ENCODE results near the gene ZFP36L1. TPM values are rescaled to one million over a fixed set of nuclear protein-coding genes. Genes with fewer than 3 reads are reported as not detected.

ZFP36L1 gene
- total RNA-seq, result 1,000 to 10,000 TPM in 1 of 4 donors, 100 to 1,000 TPM in 3; 298 to 1,137 (median 494) TPM

- peaks cover 0 to 28% (median 13%) of the 10 kb centered on the region in 3 donors for H3K36me3 ChIP-seq
- peak; percentile 71 to 99 for TF ChIP-seq EP300 (IDR thresholded peaks at IDR 0.05)
- peak in 2 of 5 experiments; percentile 19 to 35 for TF ChIP-seq CTCF (IDR thresholded peaks at IDR 0.05)
- peak; percentile 97 to 99 for TF ChIP-seq POLR2A (IDR thresholded peaks at IDR 0.05)
- peak within 1 kb of the TSS; percentile 94 to 99 (median 96) for H3K27ac ChIP-seq
- peaks cover 0 to 16% (median 15%) of the 10 kb centered on the region in 4 donors for H3K4me1 ChIP-seq
- 0% methylated on average over 51 of the region's 51 CpGs for WGBS, 2 donors
- DNase-seq (ENCODE audit: low spot score in 2 of 2), result peak; percentile 90 to 93
- H3K27me3 ChIP-seq, result no peaks in the 10 kb centered on the region
- H3K4me3 ChIP-seq, result peak within 1 kb of the TSS; percentile 59 to 94 (median 62)
- no peaks in the 10 kb centered on the region for H3K9me3 ChIP-seq
These were observed at the start of gene ZFP36L1 for GRCh38 chr14:68792979-68793733. TSS of gene ZFP36L1 (minus strand) at chr14:68793067. CDS start at chr14:68792938, 129 bp downstream.

- TF ChIP-seq CTCF (IDR thresholded peaks at IDR 0.05) (no peak), POLR2A (IDR thresholded peaks at IDR 0.05) (no peak), EP300 (IDR thresholded peaks at IDR 0.05) (no peak)
- H3K9me3 ChIP-seq, result peaks cover 0 to 12% (median 0%) of the 10 kb centered on the region in 4 donors
- WGBS, 2 donors, result 83 to 88% methylated on average over 5 of the region's 5 CpGs
- no peak overlapping the region for H3K27ac ChIP-seq
- no peaks in the 10 kb centered on the region for H3K27me3 ChIP-seq
- H3K4me3 ChIP-seq, result no peak overlapping the region
- DNase-seq (ENCODE audit: low spot score in 2 of 2), result no peak
- no peaks in the 10 kb centered on the region for H3K36me3 ChIP-seq
- peaks cover 0 to 21% (median 0%) of the 10 kb centered on the region in 4 donors for H3K4me1 ChIP-seq
These were observed 49.4 kb upstream of the ZFP36L1 start for GRCh38 chr14:68842298-68842697.

GRCh38 chr14:68841016-68841809 lies 48.3 kb upstream of the ZFP36L1 start:
- Histone ChIP-seq H3K4me1 (peaks cover 0 to 21% (median 0%) of the 10 kb centered on the region in 4 donors), H3K9me3 (peaks cover 0 to 23% (median 0%) of the 10 kb centered on the region in 4 donors), H3K4me3 (no peak overlapping the region), H3K27ac (peak overlapping the region in 1 of 4 donors; percentile 41), H3K27me3 (no peaks in the 10 kb centered on the region), H3K36me3 (no peaks in the 10 kb centered on the region)
- 43 to 46% methylated on average over 6 of the region's 6 CpGs for WGBS, 2 donors
- DNase-seq (ENCODE audit: low spot score in 2 of 2), result no peak
- TF ChIP-seq EP300 (IDR thresholded peaks at IDR 0.05) (no peak), CTCF (IDR thresholded peaks at IDR 0.05) (no peak), POLR2A (IDR thresholded peaks at IDR 0.05) (no peak)

- DNase-seq (ENCODE audit: low spot score in 2 of 2), result no peak
- Histone ChIP-seq H3K9me3 (peaks cover 0 to 30% (median 0%) of the 10 kb centered on the region in 4 donors), H3K27me3 (no peaks in the 10 kb centered on the region), H3K36me3 (no peaks in the 10 kb centered on the region), H3K27ac (no peak overlapping the region), H3K4me3 (no peak overlapping the region), H3K4me1 (peaks cover 0 to 21% (median 0%) of the 10 kb centered on the region in 4 donors)
- 91% methylated on average over 2 of the region's 2 CpGs for WGBS, 2 donors
- TF ChIP-seq CTCF (IDR thresholded peaks at IDR 0.05) (no peak), POLR2A (IDR thresholded peaks at IDR 0.05) (no peak), EP300 (IDR thresholded peaks at IDR 0.05) (no peak)
These were observed 47.6 kb upstream of the ZFP36L1 start for GRCh38 chr14:68840454-68840853.
